Measurements from ENCODE around the gene CEP350.

The CEP350 gene

GRCh38 chr1:180031664-180032063, 77.1 kb downstream of the CEP350 start:
- no peak for TF ChIP-seq CTCF (IDR thresholded peaks at IDR 0.05; ENCODE audit: borderline replicate concordance, control extremely low read depth, extremely low read depth, insufficient read depth, missing control alignments)
- in situ Hi-C loops (cut with MboI; ENCODE audit: low sequenced_read_pairs, unreplicated experiment) = no loop called here

GRCh38 chr1:180033390-180033789, 78.8 kb downstream of the CEP350 start:
- no peak for DNase-seq (ENCODE audit: low spot score)
- TF ChIP-seq CTCF (IDR thresholded peaks at IDR 0.05; ENCODE audit: borderline replicate concordance, control extremely low read depth, extremely low read depth, insufficient read depth, missing control alignments) = no peak
- in situ Hi-C loops (cut with MboI; ENCODE audit: low sequenced_read_pairs, unreplicated experiment) = no loop called here

More at GRCh38 chr1:180031664-180032063, 77.1 kb downstream of the CEP350 start:
- DNase-seq (ENCODE audit: low spot score) = no peak

GRCh38 chr1:180040034-180040433, 85.4 kb downstream of the CEP350 start:
- DNase-seq (ENCODE audit: low spot score) = no peak
- TF ChIP-seq CTCF (IDR thresholded peaks at IDR 0.05; ENCODE audit: borderline replicate concordance, control extremely low read depth, extremely low read depth, insufficient read depth, missing control alignments) = no peak
- in situ Hi-C loops (cut with MboI; ENCODE audit: low sequenced_read_pairs, unreplicated experiment) = no loop called here

DNA sequence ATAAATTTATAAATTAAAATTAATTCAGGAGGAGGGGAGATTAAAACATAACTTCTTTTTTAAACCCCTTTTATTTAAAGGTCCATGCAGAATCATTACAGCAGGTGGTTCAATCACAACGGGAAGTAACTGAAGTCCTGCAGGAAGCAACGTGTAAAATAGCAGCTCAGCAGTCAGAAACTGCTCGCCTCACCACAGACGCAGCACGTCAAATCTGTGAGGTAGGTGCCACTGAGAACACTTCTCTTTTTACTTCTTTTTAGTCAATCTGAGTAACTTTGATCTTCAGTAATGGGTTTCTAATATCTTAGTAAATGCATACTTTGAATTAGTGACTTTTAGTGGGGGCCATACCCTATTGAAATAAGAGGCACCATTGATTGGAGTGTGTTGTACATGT, 87.0 kb downstream of the CEP350 start:
- DNase-seq (ENCODE audit: low spot score) = no peak

DNA sequence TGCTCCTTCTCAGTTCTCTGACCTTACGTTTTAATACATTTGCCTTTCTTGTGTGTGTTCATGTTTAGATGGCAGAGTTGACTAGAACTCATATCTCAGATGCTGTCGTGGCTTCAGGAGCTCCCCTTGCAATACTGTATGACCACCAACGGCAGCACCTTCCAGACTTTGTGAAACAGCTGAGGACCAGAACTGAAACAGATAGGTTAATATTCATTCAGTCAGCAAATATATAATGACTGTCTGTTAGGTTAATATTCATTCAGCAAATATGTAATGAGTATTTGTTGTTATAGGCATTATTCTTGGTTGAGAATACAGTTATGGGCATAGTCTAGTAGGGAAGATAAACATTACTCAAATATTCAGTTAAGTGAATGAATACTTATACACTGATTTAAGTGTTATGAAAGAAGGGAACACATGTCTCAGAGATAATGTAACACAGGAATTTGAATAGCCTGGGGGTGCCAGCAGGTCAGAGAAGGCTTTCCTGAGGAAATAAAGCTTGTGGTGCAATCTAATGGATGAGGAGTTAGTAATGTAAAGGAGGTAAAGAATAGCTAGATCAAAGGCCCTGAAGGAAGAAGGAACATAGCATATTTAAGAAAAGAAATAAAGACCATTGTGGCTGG, 88.5 kb downstream of the CEP350 start:
- no peak for DNase-seq (ENCODE audit: low spot score)
- TF ChIP-seq CTCF (IDR thresholded peaks at IDR 0.05; ENCODE audit: borderline replicate concordance, control extremely low read depth, extremely low read depth, insufficient read depth, missing control alignments) = no peak
- in situ Hi-C loops (cut with MboI; ENCODE audit: low sequenced_read_pairs, unreplicated experiment) = no loop called here

More for the DNA sequence above, 87.0 kb downstream of the CEP350 start:
- in situ Hi-C loops (cut with MboI; ENCODE audit: low sequenced_read_pairs, unreplicated experiment) = no loop called here
- no peak for TF ChIP-seq CTCF (IDR thresholded peaks at IDR 0.05; ENCODE audit: borderline replicate concordance, control extremely low read depth, extremely low read depth, insufficient read depth, missing control alignments)

DNA sequence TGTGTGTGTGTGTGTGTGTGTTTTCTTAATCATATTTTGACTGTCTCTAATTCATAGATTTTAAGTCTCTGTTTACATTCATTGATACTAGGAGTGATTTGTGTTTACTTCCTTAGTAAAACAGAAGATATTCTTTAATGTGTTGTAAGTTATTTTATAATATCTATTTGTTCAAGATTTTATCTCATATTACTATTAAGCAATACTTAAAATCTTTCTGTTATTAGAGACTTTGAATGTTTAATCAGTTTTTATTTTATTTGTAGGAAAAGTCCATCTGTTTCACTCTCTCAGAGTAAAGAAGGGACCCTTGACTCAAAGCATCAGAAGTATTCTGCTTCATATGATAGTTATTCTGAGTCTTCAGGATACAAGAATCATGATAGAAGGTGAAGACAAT, 89.2 kb downstream of the CEP350 start:
- DNase-seq (ENCODE audit: low spot score) = no peak
- in situ Hi-C loops (cut with MboI; ENCODE audit: low sequenced_read_pairs, unreplicated experiment) = no loop called here
- no peak for TF ChIP-seq CTCF (IDR thresholded peaks at IDR 0.05; ENCODE audit: borderline replicate concordance, control extremely low read depth, extremely low read depth, insufficient read depth, missing control alignments)
